HG03064 (cell line): ENCODE results near the gene PTK6.
"Not testable (repeated sequence)": the region's sequence is repeated elsewhere in the genome, so short reads cannot be mapped to it uniquely, and the experiment has no call there.

Experiments
- ATAC-seq: cut with Tn5 transposase; IDR thresholded peaks from one replicate; pipeline ENCODE4 v1.9.1; 2021; ENCODE audit warnings: low read depth; ENCODE audit not compliant: unreplicated experiment

The PTK6 gene

DNA sequence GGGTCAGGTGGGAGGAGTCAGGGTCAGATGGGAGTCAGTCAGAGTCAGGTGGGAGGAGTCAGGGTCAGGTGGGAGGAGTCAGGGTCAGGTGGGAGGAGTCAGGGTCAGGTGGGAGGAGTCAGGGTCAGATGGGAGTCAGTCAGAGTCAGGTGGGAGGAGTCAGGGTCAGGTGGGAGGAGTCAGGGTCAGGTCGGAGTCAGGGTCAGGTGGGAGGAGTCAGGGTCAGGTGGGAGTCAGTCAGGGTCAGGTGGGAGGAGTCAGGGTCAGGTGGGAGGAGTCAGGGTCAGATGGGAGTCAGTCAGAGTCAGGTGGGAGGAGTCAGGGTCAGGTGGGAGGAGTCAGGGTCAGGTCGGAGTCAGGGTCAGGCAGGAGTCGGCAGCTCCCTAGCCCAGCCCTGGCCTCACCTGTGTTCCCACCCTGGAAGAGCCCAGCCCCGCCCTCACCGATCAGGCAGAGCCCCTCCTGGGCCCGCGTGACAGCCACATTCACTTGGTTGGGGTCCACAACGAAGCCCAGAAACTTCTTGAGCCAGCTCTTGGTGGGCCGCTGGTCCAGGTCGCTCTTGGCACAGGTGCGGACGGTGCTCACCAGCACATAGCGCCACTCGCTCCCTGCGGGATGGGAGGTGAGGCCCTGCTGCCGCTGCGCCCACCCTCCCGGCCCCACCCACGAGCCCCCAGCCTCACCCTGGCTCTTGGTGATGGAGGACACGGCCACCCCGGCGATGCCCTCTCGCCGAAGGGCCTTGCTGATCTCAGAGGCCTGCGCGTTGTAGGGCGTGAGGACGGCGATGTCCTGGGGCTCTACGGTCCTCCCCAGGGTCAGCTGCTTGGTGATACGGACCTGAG, 22.5 kb upstream of the PTK6 start:
- ATAC-seq, result not testable (repeated sequence)

DNA sequence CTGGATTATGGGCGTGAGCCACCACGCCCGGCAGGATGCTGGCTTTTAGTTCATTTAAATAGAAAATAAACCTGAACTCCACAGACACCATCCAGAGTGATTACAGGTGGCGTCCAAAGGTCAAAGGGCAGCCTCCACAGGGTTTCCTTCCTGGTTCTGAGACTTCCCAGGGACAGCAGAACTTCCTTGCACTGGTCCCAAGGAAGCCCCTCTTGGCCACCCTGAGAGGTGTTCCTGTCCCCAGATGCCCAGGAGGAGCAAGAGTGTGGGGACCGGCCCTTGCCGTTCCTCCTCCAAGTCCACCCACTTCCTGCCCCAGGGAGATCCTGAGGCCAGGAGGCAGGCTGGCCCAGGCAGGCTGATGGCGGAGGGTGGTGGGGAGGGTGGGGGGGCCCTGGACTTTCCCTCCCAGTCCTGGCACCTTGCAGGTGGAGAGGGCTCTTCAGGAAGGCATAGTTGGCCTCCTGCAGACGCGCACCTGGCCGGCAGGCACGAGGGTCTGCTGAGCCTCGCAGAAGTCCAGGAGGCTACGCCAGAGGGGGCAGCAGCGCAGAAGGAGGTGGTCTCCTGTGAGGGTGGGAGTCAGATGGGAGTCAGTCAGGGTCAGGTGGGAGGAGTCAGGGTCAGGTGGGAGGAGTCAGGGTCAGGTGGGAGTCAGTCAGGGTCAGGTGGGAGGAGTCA, 21.8 kb upstream of the PTK6 start:
- no peak for ATAC-seq

DNA sequence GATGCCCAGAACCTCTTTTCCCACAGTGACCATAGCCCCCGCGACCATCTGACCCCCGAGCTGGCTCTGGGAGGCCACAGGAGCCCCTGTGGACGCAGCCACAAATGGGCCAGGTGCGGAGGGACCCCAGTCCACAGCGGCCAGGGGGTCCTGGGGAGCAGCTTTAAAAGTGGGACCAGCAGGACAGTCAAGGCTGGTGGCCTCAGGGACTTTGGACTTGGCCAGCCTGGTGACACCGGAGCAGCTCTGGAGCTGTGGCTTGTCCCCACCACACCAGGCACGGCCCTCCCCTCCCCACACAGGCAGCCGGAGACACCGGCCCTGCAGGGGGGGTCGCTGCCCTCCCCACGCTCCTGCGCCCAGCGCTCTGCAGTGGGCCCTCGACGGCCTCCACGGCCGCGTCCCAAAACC, 20.3 kb upstream of the PTK6 start:
- ATAC-seq, result no peak

DNA sequence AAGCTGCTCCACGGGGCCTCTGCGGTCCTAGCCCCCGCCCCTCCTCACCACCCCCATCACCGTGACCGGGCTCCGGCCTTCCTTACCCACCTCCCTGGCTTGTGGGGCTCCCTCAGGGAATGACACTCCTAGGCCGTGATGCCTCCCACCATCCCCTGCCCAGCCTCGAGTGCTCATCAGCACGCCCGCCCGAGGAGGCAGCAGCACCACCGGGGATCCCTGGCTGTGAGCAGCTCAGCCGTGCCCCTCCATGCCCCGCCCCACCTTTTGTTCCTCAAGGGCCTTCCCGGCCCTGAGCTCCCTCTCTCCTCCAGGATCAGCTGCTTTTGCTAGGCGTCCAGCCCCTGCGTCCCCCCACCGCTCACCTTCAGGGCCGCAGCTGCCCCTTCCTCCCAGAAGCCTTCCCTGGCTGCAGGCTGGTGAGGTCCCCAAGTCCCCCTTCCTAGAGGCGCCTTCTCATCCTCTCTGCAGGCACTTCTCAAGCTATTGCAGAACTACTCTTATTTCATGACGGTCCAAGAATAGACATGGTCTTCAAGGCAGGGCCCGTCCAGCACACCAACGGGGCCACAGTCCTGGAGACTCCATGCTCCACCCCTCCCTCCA, 19.8 kb upstream of the PTK6 start:
- ATAC-seq, result no peak

DNA sequence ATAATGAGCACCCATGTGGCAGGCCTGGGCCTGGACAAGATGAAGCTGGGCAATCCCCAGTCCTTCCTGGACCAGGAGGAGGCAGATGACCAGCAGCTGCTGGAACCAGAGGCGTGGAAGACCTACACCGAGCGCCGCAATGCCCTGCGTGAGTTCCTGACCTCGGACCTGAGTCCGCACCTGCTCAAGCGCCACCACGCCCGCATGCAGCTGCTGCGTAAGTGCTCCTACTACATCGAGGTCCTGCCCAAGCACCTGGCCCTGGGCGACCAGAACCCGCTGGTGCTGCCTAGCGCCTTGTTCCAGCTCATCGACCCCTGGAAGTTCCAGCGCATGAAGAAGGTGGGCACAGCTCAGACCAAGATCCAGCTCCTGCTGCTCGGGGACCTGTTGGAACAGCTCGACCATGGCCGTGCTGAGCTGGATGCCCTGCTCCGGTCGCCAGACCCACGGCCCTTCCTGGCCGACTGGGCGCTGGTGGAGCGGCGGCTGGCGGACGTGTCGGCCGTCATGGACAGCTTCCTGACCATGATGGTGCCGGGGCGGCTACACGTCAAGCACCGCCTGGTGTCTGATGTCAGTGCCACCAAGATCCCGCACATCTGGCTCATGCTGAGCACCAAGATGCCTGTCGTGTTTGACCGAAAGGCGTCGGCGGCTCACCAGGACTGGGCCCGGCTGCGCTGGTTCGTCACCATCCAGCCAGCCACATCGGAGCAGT, 18.6 kb upstream of the PTK6 start:
- no peak for ATAC-seq

DNA sequence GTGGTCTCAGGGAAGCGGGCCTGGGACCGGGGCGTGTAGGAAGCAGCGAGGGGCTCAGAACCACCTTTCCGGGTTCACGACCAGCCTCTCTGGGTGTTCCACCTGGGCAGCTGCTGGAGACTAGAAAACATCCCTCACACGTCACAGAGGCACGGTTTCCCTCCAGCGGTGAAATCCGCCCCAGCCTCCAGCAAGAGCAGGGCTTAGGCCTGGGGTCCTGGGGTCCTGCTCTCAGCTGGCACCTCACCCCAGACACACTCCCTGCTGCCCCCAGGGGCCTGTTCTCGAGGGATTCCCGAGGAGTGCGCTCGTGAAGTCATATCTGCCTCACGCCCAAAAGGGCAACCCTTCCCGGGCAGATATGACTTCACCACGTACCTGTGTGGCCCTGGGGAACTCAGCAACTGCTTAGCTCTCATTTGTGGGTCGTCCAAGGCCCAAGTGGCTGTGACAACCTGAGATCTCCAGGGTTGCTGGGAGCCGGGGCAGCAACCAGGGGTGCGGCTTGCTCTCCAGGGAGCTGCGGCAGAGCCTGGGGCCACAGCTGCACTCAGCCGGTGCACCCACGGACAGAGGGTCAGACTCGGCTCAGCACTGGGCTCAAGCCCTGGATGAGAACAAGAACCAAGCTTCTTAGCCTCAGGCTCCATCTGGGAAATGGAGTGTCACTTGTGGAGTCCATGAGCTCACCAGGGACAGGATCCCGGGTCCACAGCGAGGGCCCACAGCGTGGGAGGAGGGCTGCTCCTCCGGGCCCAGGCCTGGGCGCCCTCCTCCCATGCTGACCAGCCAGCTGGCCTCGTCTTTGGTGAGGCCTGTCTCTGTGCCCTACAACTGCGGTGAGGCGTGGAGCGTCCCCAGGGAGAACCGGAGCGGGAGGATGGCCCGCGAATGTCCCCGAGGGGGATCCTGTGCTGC, 17.4 kb upstream of the PTK6 start:
- ATAC-seq, result no peak

- no peak for ATAC-seq
Observed at GRCh38 chr20:63553933-63554290, 16.7 kb upstream of the PTK6 start, which contains the start of gene FNDC11. TSS of gene FNDC11 (plus strand) at chr20:63554159. CDS start at chr20:63555664, 1,505 bp downstream.

GRCh38 chr20:63553251-63553932, 16.2 kb upstream of the PTK6 start:
- ATAC-seq, result no peak

GRCh38 chr20:63552481-63553249, 15.5 kb upstream of the PTK6 start:
- no peak for ATAC-seq

DNA sequence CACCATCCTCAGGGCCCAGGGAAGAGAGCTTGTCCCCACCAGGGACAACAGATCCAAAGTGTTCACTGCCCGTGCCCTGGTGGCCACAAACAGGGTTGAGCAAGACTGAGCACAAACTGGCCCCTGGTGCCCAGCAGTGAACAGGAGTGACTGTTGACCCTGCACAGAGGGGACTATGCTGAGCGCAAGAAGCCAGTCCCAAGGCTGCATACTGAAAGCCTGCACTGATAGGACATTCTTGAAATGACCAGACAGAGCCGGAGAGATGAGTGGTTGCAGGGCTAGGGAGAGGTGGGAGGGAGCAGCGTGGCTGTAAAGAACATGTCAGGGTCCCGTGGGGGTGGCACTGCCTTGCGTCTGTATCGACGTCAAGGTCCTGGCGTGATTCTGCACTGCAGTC, 13.9 kb upstream of the PTK6 start:
- no peak for ATAC-seq

DNA sequence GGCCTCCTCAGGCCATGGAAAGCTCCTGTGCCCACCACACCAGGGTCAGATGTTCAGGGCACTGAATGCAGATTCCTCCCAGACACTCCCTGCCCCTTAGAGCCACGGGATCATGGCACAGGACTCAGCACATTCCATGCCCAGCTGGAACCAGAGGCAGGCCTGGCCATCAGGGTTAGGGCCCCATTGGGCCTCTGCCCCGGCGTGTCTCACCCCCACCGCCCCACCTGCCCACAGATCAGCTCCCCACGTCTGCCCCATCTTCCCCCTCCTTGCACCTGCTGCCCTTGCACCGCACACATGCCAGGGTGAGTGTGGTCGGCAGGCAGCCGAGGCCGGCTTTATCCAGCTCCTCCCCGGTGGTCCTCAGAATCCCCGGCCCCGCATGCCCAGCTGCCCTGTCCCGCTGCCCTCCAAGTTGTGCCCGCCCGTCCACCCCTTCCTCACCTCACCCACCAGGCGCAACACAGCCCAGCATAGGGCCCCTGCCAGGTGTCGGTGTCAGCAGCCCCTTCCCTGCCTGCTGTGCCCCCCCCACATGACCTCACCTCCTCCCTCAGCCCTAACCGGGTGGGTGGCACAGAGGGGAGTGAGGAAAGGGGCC, 12.6 kb upstream of the PTK6 start:
- no peak for ATAC-seq

GRCh38 chr20:63549019-63549418, 11.8 kb upstream of the PTK6 start:
- no peak for ATAC-seq

- no peak for ATAC-seq
Observed at GRCh38 chr20:63548542-63548941, 11.4 kb upstream of the PTK6 start.

GRCh38 chr20:63547725-63548480, 10.7 kb upstream of the PTK6 start, which contains the start of gene SRMS:
TSS of gene SRMS (minus strand) at chr20:63547749. CDS start at chr20:63547463, 286 bp downstream.
- ATAC-seq, result no peak

GRCh38 chr20:63546956-63547724, 10.0 kb upstream of the PTK6 start:
- ATAC-seq, result no peak

- ATAC-seq, result no peak
Observed at GRCh38 chr20:63546256-63546955, 9.2 kb upstream of the PTK6 start.
